ENCODE results near the gene ZNF487.
"Not testable (repeated sequence)": the region's sequence is repeated elsewhere in the genome, so short reads cannot be mapped to it uniquely, and the experiment has no call there.

Gene ZNF487

GRCh38 chr10:43458227-43458626 is 21.3 kb downstream of the ZNF487 start:
- Histone ChIP-seq H3K4me1 (no peaks in the 10 kb centered on the region), H3K27me3 (no peaks in the 10 kb centered on the region), H3K4me3 (ENCODE audit: low read depth, low read length) (no peak overlapping the region), H3K9me3 (no peaks in the 10 kb centered on the region), H3K36me3 (no peaks in the 10 kb centered on the region)
- no peak for DNase-seq
- TF ChIP-seq CTCF (IDR thresholded peaks at IDR 0.05; ENCODE audit: low read depth, low read length) = no peak

- H3K4me3 ChIP-seq (ENCODE audit: low read depth, low read length) = peak overlapping the region; percentile 4
Measured at GRCh38 chr10:43461950-43462349, 25.0 kb downstream of the ZNF487 start.

GRCh38 chr10:43465086-43465735 is 28.3 kb downstream of the ZNF487 start:
- not testable (repeated sequence) for H3K4me3 ChIP-seq (ENCODE audit: low read depth, low read length); DNase-seq; H3K27me3 ChIP-seq; H3K9me3 ChIP-seq; H3K4me1 ChIP-seq; H3K36me3 ChIP-seq

More at GRCh38 chr10:43461950-43462349, 25.0 kb downstream of the ZNF487 start:
- Histone ChIP-seq H3K9me3 (no peaks in the 10 kb centered on the region), H3K4me1 (no peaks in the 10 kb centered on the region), H3K36me3 (no peaks in the 10 kb centered on the region), H3K27me3 (no peaks in the 10 kb centered on the region)
- TF ChIP-seq CTCF (IDR thresholded peaks at IDR 0.05; ENCODE audit: low read depth, low read length) = peak; percentile 69
- peak; percentile 43 for DNase-seq

GRCh38 chr10:43465736-43466120 is 28.8 kb downstream of the ZNF487 start:
- H3K36me3 ChIP-seq; H3K27me3 ChIP-seq; H3K9me3 ChIP-seq; H3K4me1 ChIP-seq; H3K4me3 ChIP-seq (ENCODE audit: low read depth, low read length); DNase-seq: not testable (repeated sequence)

GRCh38 chr10:43471146-43471545 is 34.2 kb downstream of the ZNF487 start:
- Histone ChIP-seq H3K4me1 (no peaks in the 10 kb centered on the region), H3K27me3 (no peaks in the 10 kb centered on the region), H3K36me3 (no peaks in the 10 kb centered on the region), H3K4me3 (ENCODE audit: low read depth, low read length) (no peak overlapping the region), H3K9me3 (no peaks in the 10 kb centered on the region)
- DNase-seq = no peak
- no peak for TF ChIP-seq CTCF (IDR thresholded peaks at IDR 0.05; ENCODE audit: low read depth, low read length)

- H3K36me3 ChIP-seq = no peaks in the 10 kb centered on the region
- no peak for DNase-seq
- no peaks in the 10 kb centered on the region for H3K9me3 ChIP-seq
- H3K27me3 ChIP-seq = no peaks in the 10 kb centered on the region
- no peak overlapping the region for H3K4me3 ChIP-seq (ENCODE audit: low read depth, low read length)
- no peak for TF ChIP-seq CTCF (IDR thresholded peaks at IDR 0.05; ENCODE audit: low read depth, low read length)
- no peaks in the 10 kb centered on the region for H3K4me1 ChIP-seq
Measured at GRCh38 chr10:43471935-43472720, 35.2 kb downstream of the ZNF487 start.

- no peak for DNase-seq
- Histone ChIP-seq H3K4me1 (no peaks in the 10 kb centered on the region), H3K27me3 (no peaks in the 10 kb centered on the region), H3K9me3 (no peaks in the 10 kb centered on the region), H3K4me3 (ENCODE audit: low read depth, low read length) (no peak overlapping the region), H3K36me3 (no peaks in the 10 kb centered on the region)
- no peak for TF ChIP-seq CTCF (IDR thresholded peaks at IDR 0.05; ENCODE audit: low read depth, low read length)
Measured at GRCh38 chr10:43479275-43479674, 42.4 kb downstream of the ZNF487 start.

All from BE2C (cell line).